Glomerular visceral epithelial cell (primary cell): Measurements from ENCODE around the gene CLASP1.
A peak's percentile ranks its signal among the peaks of the same experiment; 100 is the strongest.
"Not testable (repeated sequence)": the region's sequence is repeated elsewhere in the genome, so short reads cannot be mapped to it uniquely, and the experiment has no call there.

ENCODE experiments used
- DNase-seq: peaks from one replicate; pipeline ENCODE4 v3.0.0-alpha.2; 2016; ENCODE audit errors: extremely low spot score

CLASP1 gene

GRCh38 chr2:121662656-121663055 is 13.4 kb upstream of the CLASP1 start:
- DNase-seq = no peak

- no peak for DNase-seq
These were observed 10.7 kb upstream of the CLASP1 start for GRCh38 chr2:121659933-121660332.

GRCh38 chr2:121658393-121658792 is 9.1 kb upstream of the CLASP1 start:
- DNase-seq = not testable (repeated sequence)

GRCh38 chr2:121653035-121653434 is 3.8 kb upstream of the CLASP1 start:
- DNase-seq = no peak

- peak; percentile 39 for DNase-seq
These were observed 1.2 kb upstream of the CLASP1 start for GRCh38 chr2:121650315-121650930.

- peak; percentile 81 for DNase-seq
These were observed 493 bp upstream of the CLASP1 start for GRCh38 chr2:121649596-121650314.

- DNase-seq = peak; percentile 50
These were observed 785 bp downstream of the CLASP1 start for GRCh38 chr2:121648206-121649148.

GRCh38 chr2:121647396-121647795 is 1.9 kb downstream of the CLASP1 start:
- DNase-seq = no peak

- DNase-seq = no peak
These were observed 4.5 kb downstream of the CLASP1 start for GRCh38 chr2:121644715-121645114.

GRCh38 chr2:121643877-121644276 is 5.4 kb downstream of the CLASP1 start:
- DNase-seq = no peak

GRCh38 chr2:121640380-121641316 is 8.6 kb downstream of the CLASP1 start:
- DNase-seq = no peak

GRCh38 chr2:121639846-121640245 is 9.4 kb downstream of the CLASP1 start:
- DNase-seq = not testable (repeated sequence)

GRCh38 chr2:121638333-121638732 is 10.9 kb downstream of the CLASP1 start:
- DNase-seq = no peak

GRCh38 chr2:121635371-121635770 is 13.9 kb downstream of the CLASP1 start:
- DNase-seq = no peak

GRCh38 chr2:121634354-121635307 is 14.6 kb downstream of the CLASP1 start:
- peak; percentile 72 for DNase-seq

GRCh38 chr2:121633463-121633862 is 15.8 kb downstream of the CLASP1 start:
- DNase-seq = no peak

- DNase-seq = no peak
These were observed 21.7 kb downstream of the CLASP1 start for GRCh38 chr2:121627525-121628050.

GRCh38 chr2:121626777-121627524 is 22.3 kb downstream of the CLASP1 start:
- no peak for DNase-seq

GRCh38 chr2:121625953-121626352 is 23.3 kb downstream of the CLASP1 start:
- no peak for DNase-seq
